Measurements from ENCODE around the gene ADAMTS3.

The ADAMTS3 gene

GRCh38 chr4:72275381-72275780 is 293.6 kb downstream of the ADAMTS3 start:
- no peak for DNase-seq

GRCh38 chr4:72274251-72274650 is 294.8 kb downstream of the ADAMTS3 start:
- no peak for DNase-seq

GRCh38 chr4:72255269-72255668 is 313.8 kb downstream of the ADAMTS3 start:
- DNase-seq, result no peak

GRCh38 chr4:72243641-72244040 is 325.4 kb downstream of the ADAMTS3 start:
- no peak for DNase-seq

- no peak for DNase-seq
Observed at GRCh38 chr4:72239487-72240116, 329.4 kb downstream of the ADAMTS3 start.
